LHCN-M2 (cell line): ENCODE measurements around the gene ATG16L2. TPM values are rescaled to one million over a fixed set of nuclear protein-coding genes. Genes with fewer than 3 reads are reported as not detected.

Experiments
- total RNA-seq: library from RNA; depleted of rRNA; stranded (reverse); fragments of >200 nt; gene quantifications from 2 replicates; pipeline ENCODE4 v1.2.3, GENCODE V29; 2014; rRNA removed

Gene ATG16L2
- total RNA-seq, 1 experiment from 2014 or later: 9.8 TPM

Other genes with a start within 250 kb of the ATG16L2 start
- gene PDE2A, start 140.0 kb upstream of the ATG16L2 start, total RNA-seq: 0.06 TPM in 1 of 2 replicates, not detected in the other
- gene ARAP1, start 62.0 kb upstream of the ATG16L2 start, total RNA-seq: 50.1 and 51.3 TPM in 2 replicates
- gene STARD10, start 20.4 kb upstream of the ATG16L2 start, total RNA-seq: 3.2 and 7.4 TPM in 2 replicates